Osteocyte (in vitro differentiated cells): ENCODE data around the gene RGS7. TPM values are rescaled to one million over a fixed set of nuclear protein-coding genes. Genes with fewer than 3 reads are reported as not detected.

Experiments
- DNase-seq: peaks from one replicate; pipeline ENCODE4 v3.0.0; 2021; ENCODE audit warnings: mixed read lengths; ENCODE audit not compliant: unreplicated experiment; ENCODE audit errors: extremely low spot score
- H3K27ac Mint-ChIP-seq: one replicate; pipeline ENCODE4 v1.8.0; 2021; ENCODE audit warnings: mild to moderate bottlenecking, mixed read lengths; ENCODE audit not compliant: unreplicated experiment
- H3K27me3 Mint-ChIP-seq: one replicate; pipeline ENCODE4 v1.8.0; 2021; ENCODE audit warnings: mixed read lengths; ENCODE audit not compliant: unreplicated experiment
- H3K36me3 Mint-ChIP-seq: one replicate; pipeline ENCODE4 v1.8.0; 2021; ENCODE audit warnings: mixed read lengths; ENCODE audit not compliant: unreplicated experiment
- H3K4me1 Mint-ChIP-seq: one replicate; pipeline ENCODE4 v1.8.0; 2021; ENCODE audit warnings: mixed read lengths; ENCODE audit not compliant: unreplicated experiment
- H3K4me3 Mint-ChIP-seq: one replicate; pipeline ENCODE4 v1.8.0; 2021; ENCODE audit warnings: mild to moderate bottlenecking, moderate library complexity, mixed read lengths; ENCODE audit not compliant: unreplicated experiment
- H3K9me3 Mint-ChIP-seq: one replicate; pipeline ENCODE4 v1.8.0; 2021; ENCODE audit warnings: mixed read lengths; ENCODE audit not compliant: unreplicated experiment
- CTCF ChIP-seq: fragments of 200-600 bp; sonication (generic); IDR thresholded peaks from 2 replicates; pipeline ENCODE4 v1.5.0; 2021; ENCODE audit warnings: antibody characterized with exemption, mild to moderate bottlenecking, moderate library complexity
- total RNA-seq: library from RNA; stranded (reverse); gene quantifications from 2 replicates; pipeline ENCODE4 v1.2.1, GENCODE V29; 2021

The RGS7 gene
- total RNA-seq, 1 donor from 2014 or later, result 10.9 TPM

- H3K4me1 Mint-ChIP-seq, result no peaks in the 10 kb centered on the region
- no peaks in the 10 kb centered on the region for H3K27me3 Mint-ChIP-seq
- H3K4me3 Mint-ChIP-seq, result no peak overlapping the region
- no peaks in the 10 kb centered on the region for H3K9me3 Mint-ChIP-seq
- no peak for TF ChIP-seq CTCF
- no peaks in the 10 kb centered on the region for H3K36me3 Mint-ChIP-seq
- DNase-seq, result no peak
- no peak overlapping the region for H3K27ac Mint-ChIP-seq
Measured at GRCh38 chr1:240747907-240748306, 609.1 kb downstream of the RGS7 start.

- H3K9me3 Mint-ChIP-seq, result no peaks in the 10 kb centered on the region
Measured at GRCh38 chr1:240743705-240744104, 613.3 kb downstream of the RGS7 start.

GRCh38 chr1:240739754-240740153 is 617.3 kb downstream of the RGS7 start:
- TF ChIP-seq CTCF, result no peak
- H3K27me3 Mint-ChIP-seq, result no peaks in the 10 kb centered on the region
- no peak for DNase-seq

More at GRCh38 chr1:240743705-240744104, 613.3 kb downstream of the RGS7 start:
- Mint-ChIP-seq H3K27ac (no peak overlapping the region), H3K4me3 (no peak overlapping the region), H3K27me3 (no peaks in the 10 kb centered on the region), H3K4me1 (peaks cover 7% of the 10 kb centered on the region), H3K36me3 (no peaks in the 10 kb centered on the region)
- DNase-seq, result no peak
- no peak for TF ChIP-seq CTCF

GRCh38 chr1:240739139-240739538 is 617.9 kb downstream of the RGS7 start:
- Mint-ChIP-seq H3K9me3 (no peaks in the 10 kb centered on the region), H3K27ac (no peak overlapping the region), H3K36me3 (no peaks in the 10 kb centered on the region), H3K27me3 (no peaks in the 10 kb centered on the region), H3K4me1 (peaks cover 28% of the 10 kb centered on the region), H3K4me3 (no peak overlapping the region)
- DNase-seq, result no peak
- TF ChIP-seq CTCF, result no peak

More at GRCh38 chr1:240739754-240740153, 617.3 kb downstream of the RGS7 start:
- H3K27ac Mint-ChIP-seq, result no peak overlapping the region
- H3K4me1 Mint-ChIP-seq, result peaks cover 28% of the 10 kb centered on the region
- no peak overlapping the region for H3K4me3 Mint-ChIP-seq
- H3K9me3 Mint-ChIP-seq, result no peaks in the 10 kb centered on the region
- no peaks in the 10 kb centered on the region for H3K36me3 Mint-ChIP-seq

GRCh38 chr1:240737766-240738265 is 619.2 kb downstream of the RGS7 start:
- H3K27me3 Mint-ChIP-seq, result no peaks in the 10 kb centered on the region
- H3K4me3 Mint-ChIP-seq, result no peak overlapping the region
- TF ChIP-seq CTCF, result no peak
- H3K36me3 Mint-ChIP-seq, result no peaks in the 10 kb centered on the region
- no peak for DNase-seq
- H3K27ac Mint-ChIP-seq, result no peak overlapping the region
- H3K9me3 Mint-ChIP-seq, result no peaks in the 10 kb centered on the region
- H3K4me1 Mint-ChIP-seq, result peaks cover 28% of the 10 kb centered on the region
